K562 (cell line): Measurements from ENCODE around the gene HKDC1. TPM values are rescaled to one million over a fixed set of nuclear protein-coding genes. Genes with fewer than 3 reads are reported as not detected.
A peak's percentile ranks its signal among the peaks of the same experiment; 100 is the strongest.

Source experiments
- ATAC-seq: fragments of 200-7000 bp; cut with Tn5 transposase; 3 replicates; pipeline ENCODE4 v1.9.1; 2020; ENCODE audit warnings: moderate library complexity
- BruUV-seq: library from RNA; stranded (reverse); fragments of 400-500 nt; replicated peaks from 2 replicates; lab custom pipeline; 2021; lab: Mats Ljungman, UMichigan
- CTCF ChIA-PET: fragments of 300-600 bp; formaldehyde crosslinking; extraction: SDS; loops from one replicate; lab custom pipeline; 2021; ENCODE audit warnings: low intra/inter-chr PET ratio; lab: Yijun Ruan, JAX
- POLR2A ChIA-PET: fragments of 300-600, 350-650 bp; sonication (Branson Sonifier 250); formaldehyde crosslinking; extraction: SDS; loops from one replicate; lab custom pipeline; 2021; ENCODE audit warnings: antibody characterized with exemption, inconsistent platforms; lab: Yijun Ruan, JAX
- DNase-seq, 4 experiments: peaks; one replicate each; pipeline versions ENCODE4 v3.0.0 to v3.0.0-alpha.2; 2011 to 2018; ENCODE audit warnings: low spot score in 3 of 4, mixed read lengths in 3 of 4; ENCODE audit errors: extremely low read depth in 1 of 4
- FAIRE-seq: peaks from 2 replicates; lab custom pipeline; 2011; peaks lifted over from hg19 to GRCh38; lab: Jason Lieb, UNC
- H2AFZ ChIP-seq: 2 replicates; pipeline ENCODE4 v1.6.0; 2011; ENCODE audit warnings: low read depth, low read length, control low read depth, inconsistent platforms
- H3K27ac ChIP-seq: fragments of 200-600 bp; 3 replicates; pipeline ENCODE4 v1.8.0; 2011; ENCODE audit warnings: low read depth, mild to moderate bottlenecking, control low read depth, inconsistent platforms, low read length, moderate library complexity, mixed read lengths; ENCODE audit errors: extremely low read depth
- H3K27me3 ChIP-seq, 2 experiments: fragments of 300-600 bp in 1 of 2; 2 replicates in 1 of 2; 3 replicates in 1 of 2; pipeline versions ENCODE4 v1.6.0 to v1.8.0; 2011; ENCODE audit warnings: inconsistent platforms in 2 of 2, low read length in 2 of 2, mild to moderate bottlenecking in 1 of 2, mixed read lengths in 1 of 2, moderate library complexity in 1 of 2; ENCODE audit not compliant: control insufficient read depth in 2 of 2, insufficient read depth in 2 of 2
- H3K36me3 ChIP-seq: fragments of 300-600 bp; 3 replicates; pipeline ENCODE4 v1.8.0; 2011; ENCODE audit warnings: mild to moderate bottlenecking, low read length, inconsistent platforms; ENCODE audit not compliant: control insufficient read depth, insufficient read depth
- H3K4me1 ChIP-seq, 2 experiments: fragments of 200-600 bp in 1 of 2; replicated peaks in 1 of 2; 2 replicates in 1 of 2; 3 replicates in 1 of 2; pipeline versions ENCODE4 v1.5.1 to v1.8.0; 2011; ENCODE audit warnings: inconsistent platforms in 2 of 2, low read length in 2 of 2, mild to moderate bottlenecking in 1 of 2, mixed read lengths in 1 of 2, moderate library complexity in 1 of 2; ENCODE audit not compliant: control insufficient read depth in 2 of 2, insufficient read depth in 2 of 2
- H3K4me2 ChIP-seq: 2 replicates; pipeline ENCODE4 v1.6.1; 2011; ENCODE audit warnings: low read length, control low read depth, inconsistent platforms, mixed read lengths; ENCODE audit not compliant: insufficient read depth
- H3K4me3 ChIP-seq: fragments of 200-600 bp; sonication (generic), shearing (Covaris generic); 2 replicates; pipeline ENCODE4 v1.5.1; 2016; ENCODE audit warnings: control low read depth, inconsistent platforms
- H3K79me2 ChIP-seq: fragments of 200-600 bp; 3 replicates; pipeline ENCODE4 v1.8.0; 2011; ENCODE audit warnings: low read length, inconsistent platforms; ENCODE audit not compliant: control insufficient read depth, insufficient read depth
- H3K9ac ChIP-seq, 2 experiments: 2 replicates each; pipeline versions ENCODE4 v1.6.0 to v1.6.1; 2011; ENCODE audit warnings: low read depth in 2 of 2, low read length in 2 of 2, control low read depth in 1 of 2, inconsistent platforms in 1 of 2, mild to moderate bottlenecking in 1 of 2, mixed read lengths in 1 of 2; ENCODE audit not compliant: insufficient read depth in 1 of 2
- H3K9me1 ChIP-seq: one replicate; pipeline ENCODE4 v1.6.0; 2011; ENCODE audit warnings: inconsistent platforms, mild to moderate bottlenecking, low read length, moderate library complexity; ENCODE audit not compliant: control insufficient read depth, insufficient read depth
- H3K9me3 ChIP-seq: replicated peaks from 2 replicates; pipeline ENCODE4 v1.5.1; 2011; ENCODE audit warnings: low read depth, low read length, inconsistent platforms; ENCODE audit not compliant: control insufficient read depth, insufficient read depth
- H4K20me1 ChIP-seq: replicated peaks from 2 replicates; pipeline ENCODE4 v1.6.1; 2011; ENCODE audit warnings: low read length, inconsistent platforms, mixed read lengths; ENCODE audit not compliant: control insufficient read depth, insufficient read depth
- CEBPG ChIP-seq, 3 experiments: fragments of 200-800 bp in 1 of 3; sonication (Bioruptor generic) in 1 of 3; sonication (generic) in 1 of 3; formaldehyde crosslinking in 1 of 3; IDR thresholded peaks in 2 of 3; conservative IDR thresholded peaks in 1 of 3; 2 replicates each; pipeline versions ENCODE4 v1.6.1 to v1.8.0; 2016 to 2022; ENCODE audit warnings: missing compliant biosample characterization in 2 of 3, missing genetic modification characterization in 2 of 3, mild to moderate bottlenecking in 1 of 3, missing genetic modification reagents in 1 of 3
- CHCHD3 ChIP-seq: fragments of 250-450 bp; sonication (Bioruptor Pico); IDR thresholded peaks from 2 replicates; pipeline ENCODE4 v2.1.2; 2022; ENCODE audit warnings: mild to moderate bottlenecking
- ETS2 ChIP-seq: IDR thresholded peaks from 2 replicates; pipeline ENCODE4 v1.6.1; 2016; ENCODE audit warnings: borderline replicate concordance, missing genetic modification characterization, mild to moderate bottlenecking, moderate library complexity, missing compliant biosample characterization; ENCODE audit not compliant: poor library complexity, severe bottlenecking
- MECOM ChIP-seq: fragments of 250-450 bp; sonication (Bioruptor Pico); IDR thresholded peaks from 2 replicates; pipeline ENCODE4 v1.8.0; 2022; ENCODE audit warnings: inconsistent platforms
- MTA1 ChIP-seq: fragments of 450-650 bp; IDR thresholded peaks from 2 replicates; pipeline ENCODE4 v1.6.1; 2017; ENCODE audit warnings: borderline replicate concordance
- POLR2G ChIP-seq: fragments of 200-400 bp; formaldehyde crosslinking; IDR thresholded peaks from 2 replicates; pipeline ENCODE4 v1.6.1; 2017; ENCODE audit warnings: low read depth, mild to moderate bottlenecking, antibody characterized with exemption, low read length, moderate library complexity
- SETDB1 ChIP-seq: IDR thresholded peaks from one replicate; pipeline ENCODE4 v1.6.1; 2012; ENCODE audit warnings: low read length, control low read depth, inconsistent platforms
- SOX6 ChIP-seq: fragments of 450-650 bp; IDR thresholded peaks from 2 replicates; pipeline ENCODE4 v1.6.1; 2014; ENCODE audit warnings: mild to moderate bottlenecking
- U2AF1 ChIP-seq: fragments of 200-400 bp; formaldehyde crosslinking; optimal IDR thresholded peaks from 2 replicates; pipeline ENCODE3; 2017; ENCODE audit warnings: mild to moderate bottlenecking, low read depth, low read length, moderate library complexity
- ZNF143 ChIP-seq: sonication (generic); formaldehyde crosslinking; IDR thresholded peaks from 2 replicates; pipeline ENCODE4 v1.9.0; 2022; ENCODE audit warnings: mild to moderate bottlenecking, missing genetic modification reagents
- ZNF263 ChIP-seq: sonication (generic); formaldehyde crosslinking; IDR thresholded peaks from 2 replicates; pipeline ENCODE4 v1.8.0; 2022; ENCODE audit warnings: mild to moderate bottlenecking, missing genetic modification reagents, borderline replicate concordance
- ZNF76 ChIP-seq: fragments of 250-450 bp; sonication (Bioruptor Pico); IDR thresholded peaks from 2 replicates; pipeline ENCODE4 v1.4.0; 2020; ENCODE audit warnings: mild to moderate bottlenecking, moderate library complexity, borderline replicate concordance
- WGBS: fragments of 100-300 bp; shearing (Covaris generic); methylation state at CpG from one replicate; pipeline ENCODE4 v1.1.6; 2016; ENCODE audit warnings: low coverage, mixed read lengths; ENCODE audit not compliant: insufficient coverage; ENCODE audit errors: missing lambda C conversion rate; 5-methylcytosine and 5-hydroxymethylcytosine counted together
- in situ Hi-C: fragments of 300-500 bp; cut with MboI; formaldehyde crosslinking; loops from 4 replicates; pipeline ENCODE4 v1.15.0; 2018; ENCODE audit warnings: inconsistent platforms, mixed read lengths
- intact Hi-C: fragments of 100-400 bp; cut with micrococcal nuclease; formaldehyde crosslinking; loops from 2 replicates; pipeline ENCODE4 v1.14.2; 2022
- polyA plus RNA-seq, 8 experiments: library from polyadenylated mRNA; depleted of rRNA in 4 of 8; stranded (reverse) in 5 of 8; unstranded in 3 of 8; fragments of >200 nt; fragmentation: Nextera tagmentation in 2 of 8; fragmentation: Illumina TruSeq in 1 of 8; extraction: Ambion mirVana in 2 of 8; extraction: Trizol in 1 of 8; gene quantifications; 2 replicates each; pipeline versions ENCODE4 v1.2.1 to v1.2.3, GENCODE V29; 2011 to 2014; ENCODE audit warnings: inconsistent platforms in 1 of 8, missing spikeins in 1 of 8
- total RNA-seq, 7 experiments: library from RNA; depleted of rRNA in 6 of 7; stranded (reverse); fragments of >200 nt in 6 of 7; fragmentation: Illumina TruSeq in 2 of 7; extraction: Trizol in 2 of 7; gene quantifications; 2 replicates each; pipeline versions ENCODE4 v1.2.1 to v1.2.3, GENCODE V29; 2011 to 2021; ENCODE audit warnings: low replicate concordance in 1 of 7
- TF ChIP-seq, protein P1 (sequence below), 2 experiments: IDR thresholded peaks; 2 replicates each; pipeline ENCODE4 v1.6.1; 2012; ENCODE audit warnings: improper control_type of control experiment in 2 of 2, low read depth in 2 of 2, low read length in 2 of 2, borderline replicate concordance in 1 of 2
- TF ChIP-seq, protein P2 (sequence below): IDR thresholded peaks from 2 replicates; pipeline ENCODE4 v1.6.1; 2011; ENCODE audit warnings: borderline replicate concordance, low read depth, mild to moderate bottlenecking, moderate library complexity, low read length; ENCODE audit not compliant: insufficient read depth, poor library complexity, severe bottlenecking

HKDC1 gene
- total and polyA plus RNA-seq, 9 of the 15 experiments (the other 6 are each of a cell fraction or from before 2014, with no cell fraction given): 0.04 to 0.22 (median 0.11) TPM; not detected in 5

GRCh38 chr10:69222157-69223027 is 2.3 kb downstream of the HKDC1 start:
- Histone ChIP-seq H3K27ac (peak overlapping the region; percentile 94), H3K36me3 (no peaks in the 10 kb centered on the region), H3K9me3 (no peaks in the 10 kb centered on the region), H3K4me1 (peaks cover 9 to 23% of the 10 kb centered on the region in 2 experiments; a peak in 4 of 5 replicates), H3K9me1 (no peaks in the 10 kb centered on the region), H3K79me2 (no peaks in the 10 kb centered on the region), H3K4me3 (peak overlapping the region; percentile 24), H3K9ac (peak overlapping the region; percentile 70 to 79; a peak in 3 of 4 replicates), H3K4me2 (peak overlapping the region; percentile 90), H3K27me3 (no peaks in the 10 kb centered on the region), H2AFZ (peak overlapping the region; percentile 100), H4K20me1 (no peaks in the 10 kb centered on the region)
- intact Hi-C loops: loop anchor here (1.0 to 5.0 kb wide), 3 partner anchors 128 to 235 kb away; partner anchors contain the start of gene KIFBP
- 16% methylated on average over 11 of the region's 11 CpGs for WGBS
- ChIA-PET CTCF (interaction anchor here (0.7 to 1.3 kb wide), 4 partner anchors 96 to 218 kb away, joined by 3 to 5 read pairs (median 4); no protein-coding TSS in a partner anchor), POLR2A (interaction anchor here (0.6 to 1.0 kb wide), 5 partner anchors 8 to 105 kb away, joined by 3 to 5 read pairs (median 3); no protein-coding TSS in a partner anchor)
- DNase-seq (peak; percentile 82 to 93 (median 86)), ATAC-seq (peak; percentile 92), FAIRE-seq (peak; percentile 90)
- no TSS peak for BruUV-seq
- in situ Hi-C loops: no loop called here
- TF ChIP-seq ETS2 (tag): no peak
- TF ChIP-seq SETDB1: no peak
- TF ChIP-seq ZNF143: no peak
- no peak for TF ChIP-seq U2AF1
- TF ChIP-seq POLR2G: 0 out of 2 replicates have a peak, but pooled peaks have one; percentile 24
- no peak for TF ChIP-seq CHCHD3 (CRISPR knock-in tag)
- TF ChIP-seq, protein P1, sequence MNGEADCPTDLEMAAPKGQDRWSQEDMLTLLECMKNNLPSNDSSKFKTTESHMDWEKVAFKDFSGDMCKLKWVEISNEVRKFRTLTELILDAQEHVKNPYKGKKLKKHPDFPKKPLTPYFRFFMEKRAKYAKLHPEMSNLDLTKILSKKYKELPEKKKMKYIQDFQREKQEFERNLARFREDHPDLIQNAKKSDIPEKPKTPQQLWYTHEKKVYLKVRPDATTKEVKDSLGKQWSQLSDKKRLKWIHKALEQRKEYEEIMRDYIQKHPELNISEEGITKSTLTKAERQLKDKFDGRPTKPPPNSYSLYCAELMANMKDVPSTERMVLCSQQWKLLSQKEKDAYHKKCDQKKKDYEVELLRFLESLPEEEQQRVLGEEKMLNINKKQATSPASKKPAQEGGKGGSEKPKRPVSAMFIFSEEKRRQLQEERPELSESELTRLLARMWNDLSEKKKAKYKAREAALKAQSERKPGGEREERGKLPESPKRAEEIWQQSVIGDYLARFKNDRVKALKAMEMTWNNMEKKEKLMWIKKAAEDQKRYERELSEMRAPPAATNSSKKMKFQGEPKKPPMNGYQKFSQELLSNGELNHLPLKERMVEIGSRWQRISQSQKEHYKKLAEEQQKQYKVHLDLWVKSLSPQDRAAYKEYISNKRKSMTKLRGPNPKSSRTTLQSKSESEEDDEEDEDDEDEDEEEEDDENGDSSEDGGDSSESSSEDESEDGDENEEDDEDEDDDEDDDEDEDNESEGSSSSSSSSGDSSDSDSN (IDR thresholded peaks at IDR 0.05; ENCODE audit: borderline replicate concordance in 1 of 2, low read depth in 2 of 2, low read length in 2 of 2): peak in 1 of 2 experiments; percentile 51; a peak in 1 of 4 replicates
- peak; percentile 75; the same call in 1 of the 2 replicates for TF ChIP-seq ZNF76 (CRISPR knock-in tag)
- peak; percentile 34; the same call in 1 of the 2 replicates for TF ChIP-seq ZNF263 (CRISPR knock-in tag)
- peak; percentile 6; the same call in 1 of the 2 replicates for TF ChIP-seq MECOM (CRISPR knock-in tag)
- no peak; the same call in 1 of the 2 replicates for TF ChIP-seq MTA1
- peak; percentile 64; the same call in 1 of the 2 replicates for TF ChIP-seq CEBPG (CRISPR knock-in tag; IDR thresholded peaks at IDR 0.05)
- peak; percentile 34 to 79; a peak in 3 of 4 replicates for TF ChIP-seq CEBPG (tag; conservative IDR thresholded peaks at IDR 0.05 in 1 of 2, IDR thresholded peaks at IDR 0.05 in 1 of 2)
- peak; percentile 54 for TF ChIP-seq SOX6
- TF ChIP-seq, protein P2, sequence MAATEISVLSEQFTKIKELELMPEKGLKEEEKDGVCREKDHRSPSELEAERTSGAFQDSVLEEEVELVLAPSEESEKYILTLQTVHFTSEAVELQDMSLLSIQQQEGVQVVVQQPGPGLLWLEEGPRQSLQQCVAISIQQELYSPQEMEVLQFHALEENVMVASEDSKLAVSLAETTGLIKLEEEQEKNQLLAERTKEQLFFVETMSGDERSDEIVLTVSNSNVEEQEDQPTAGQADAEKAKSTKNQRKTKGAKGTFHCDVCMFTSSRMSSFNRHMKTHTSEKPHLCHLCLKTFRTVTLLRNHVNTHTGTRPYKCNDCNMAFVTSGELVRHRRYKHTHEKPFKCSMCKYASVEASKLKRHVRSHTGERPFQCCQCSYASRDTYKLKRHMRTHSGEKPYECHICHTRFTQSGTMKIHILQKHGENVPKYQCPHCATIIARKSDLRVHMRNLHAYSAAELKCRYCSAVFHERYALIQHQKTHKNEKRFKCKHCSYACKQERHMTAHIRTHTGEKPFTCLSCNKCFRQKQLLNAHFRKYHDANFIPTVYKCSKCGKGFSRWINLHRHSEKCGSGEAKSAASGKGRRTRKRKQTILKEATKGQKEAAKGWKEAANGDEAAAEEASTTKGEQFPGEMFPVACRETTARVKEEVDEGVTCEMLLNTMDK: peak; percentile 87
